GM13977 (cell line): ENCODE measurements around the gene GAD2.
A peak's percentile ranks its signal among the peaks of the same experiment; 100 is the strongest.

Experiments used
- DNase-seq: peaks from one replicate; pipeline ENCODE4 v3.0.0; 2012; ENCODE audit warnings: low spot score
- in situ Hi-C: fragments of 300-500 bp; cut with MboI; formaldehyde crosslinking; loops from one replicate; pipeline ENCODE4 v1.12.0; 2022; ENCODE audit warnings: low sequenced_read_pairs, low pct_unique_long_range_greater_than_20kb, mixed read lengths, inconsistent platforms; ENCODE audit not compliant: unreplicated experiment
- TF ChIP-seq, protein P1 (sequence below): IDR thresholded peaks from 2 replicates; pipeline ENCODE4 v1.5.1; 2012; ENCODE audit warnings: mild to moderate bottlenecking, control low read depth; ENCODE audit not compliant: insufficient read depth; ENCODE audit errors: extremely low read depth, missing control alignments

GAD2 gene

GRCh38 chr10:26323219-26323618 is 106.6 kb downstream of the GAD2 start:
- in situ Hi-C loops = no loop called here

GRCh38 chr10:26326851-26327250 is 110.3 kb downstream of the GAD2 start:
- DNase-seq = no peak
- in situ Hi-C loops = loop anchor here (25.0 kb wide), 2 partner anchors 210 to 360 kb away; partner anchors contain the start of gene PDSS1

More at GRCh38 chr10:26323219-26323618, 106.6 kb downstream of the GAD2 start:
- no peak for DNase-seq
- TF ChIP-seq, protein P1, sequence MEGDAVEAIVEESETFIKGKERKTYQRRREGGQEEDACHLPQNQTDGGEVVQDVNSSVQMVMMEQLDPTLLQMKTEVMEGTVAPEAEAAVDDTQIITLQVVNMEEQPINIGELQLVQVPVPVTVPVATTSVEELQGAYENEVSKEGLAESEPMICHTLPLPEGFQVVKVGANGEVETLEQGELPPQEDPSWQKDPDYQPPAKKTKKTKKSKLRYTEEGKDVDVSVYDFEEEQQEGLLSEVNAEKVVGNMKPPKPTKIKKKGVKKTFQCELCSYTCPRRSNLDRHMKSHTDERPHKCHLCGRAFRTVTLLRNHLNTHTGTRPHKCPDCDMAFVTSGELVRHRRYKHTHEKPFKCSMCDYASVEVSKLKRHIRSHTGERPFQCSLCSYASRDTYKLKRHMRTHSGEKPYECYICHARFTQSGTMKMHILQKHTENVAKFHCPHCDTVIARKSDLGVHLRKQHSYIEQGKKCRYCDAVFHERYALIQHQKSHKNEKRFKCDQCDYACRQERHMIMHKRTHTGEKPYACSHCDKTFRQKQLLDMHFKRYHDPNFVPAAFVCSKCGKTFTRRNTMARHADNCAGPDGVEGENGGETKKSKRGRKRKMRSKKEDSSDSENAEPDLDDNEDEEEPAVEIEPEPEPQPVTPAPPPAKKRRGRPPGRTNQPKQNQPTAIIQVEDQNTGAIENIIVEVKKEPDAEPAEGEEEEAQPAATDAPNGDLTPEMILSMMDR = no peak

DNA sequence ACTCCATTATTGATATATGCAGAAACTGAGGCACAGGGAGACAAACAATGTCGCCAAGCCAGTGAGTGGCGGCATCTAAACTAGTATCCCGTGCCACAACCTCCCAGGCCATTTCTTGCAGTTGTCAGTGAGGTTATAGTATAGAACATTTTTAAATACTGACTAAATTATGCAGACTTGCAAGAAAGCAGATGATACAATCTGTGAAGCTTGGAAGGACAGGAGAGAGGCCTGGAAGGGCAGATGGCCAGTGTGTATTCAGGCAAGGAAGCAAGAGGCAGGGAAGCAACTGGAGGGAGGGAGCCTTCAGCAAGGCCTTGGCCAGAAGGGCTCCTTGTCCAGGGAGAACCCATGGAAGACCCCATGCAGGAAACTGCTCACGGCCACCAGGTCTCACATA is 111.2 kb downstream of the GAD2 start:
- TF ChIP-seq, protein P1 = no peak
- in situ Hi-C loops = loop anchor here (25.0 kb wide), 2 partner anchors 209 to 359 kb away; partner anchors contain the start of gene PDSS1
- DNase-seq = no peak

More at GRCh38 chr10:26326851-26327250, 110.3 kb downstream of the GAD2 start:
- TF ChIP-seq, protein P1 = no peak

- in situ Hi-C loops = loop anchor here (25.0 kb wide), 2 partner anchors 206 to 356 kb away; partner anchors contain the start of gene PDSS1
- TF ChIP-seq, protein P1 = no peak
- no peak for DNase-seq
These were observed 114.8 kb downstream of the GAD2 start for GRCh38 chr10:26331371-26331770.

- no peak for DNase-seq
- TF ChIP-seq, protein P1 = peak; percentile 2
- in situ Hi-C loops = loop anchor here (25.0 kb wide), 2 partner anchors 203 to 353 kb away; partner anchors contain the start of gene PDSS1
These were observed 117.8 kb downstream of the GAD2 start for GRCh38 chr10:26334232-26334931.

- DNase-seq = peak; percentile 59
- TF ChIP-seq, protein P1 = peak; percentile 86
- in situ Hi-C loops = loop anchor here (25.0 kb wide), 2 partner anchors 202 to 352 kb away; partner anchors contain the start of gene PDSS1
These were observed 118.5 kb downstream of the GAD2 start for GRCh38 chr10:26334932-26335573.
